ENCODE results near the gene WDR86. TPM values are rescaled to one million over a fixed set of nuclear protein-coding genes. Genes with fewer than 3 reads are reported as not detected.

Gene WDR86
- total RNA-seq, 1 experiment from 2014 or later = 0.86 TPM

GRCh38 chr7:151422212-151422611, 12.4 kb upstream of the WDR86 start:
- intact Hi-C loops (cut with micrococcal nuclease; ENCODE audit: unreplicated experiment) = no loop called here
- no peak overlapping the region for H3K27ac ChIP-seq (ENCODE audit: low read depth, low read length, poor library complexity, severe bottlenecking)
- ChIA-PET CTCF (no interaction called here), POLR2A (ENCODE audit: low non-redundant PET) (no interaction called here)
- H3K4me1 ChIP-seq (ENCODE audit: insufficient read depth, low read length, poor library complexity, severe bottlenecking) = peaks cover 11% of the 10 kb centered on the region
- no peaks in the 10 kb centered on the region for H3K9me3 ChIP-seq (ENCODE audit: low read depth, low read length, poor library complexity, severe bottlenecking)
- TF ChIP-seq EZH2 (IDR thresholded peaks at IDR 0.05; ENCODE audit: borderline replicate concordance, low read depth, low read length, poor library complexity, severe bottlenecking) (no peak), CTCF (conservative IDR thresholded peaks at IDR 0.05; ENCODE audit: low read depth, low read length) (no peak)
- H3K4me3 ChIP-seq (ENCODE audit: low read depth, low read length, poor library complexity, severe bottlenecking) = no peak overlapping the region
- no peaks in the 10 kb centered on the region for H3K27me3 ChIP-seq (replicated peaks; ENCODE audit: insufficient read depth, low read depth, low read length, poor library complexity)
- no TSS peak for BruUV-seq (replicated peaks)
- no peak for DNase-seq (ENCODE audit: low spot score)
- H3K36me3 ChIP-seq (ENCODE audit: insufficient read depth, low read length, poor library complexity, severe bottlenecking) = no peaks in the 10 kb centered on the region

GRCh38 chr7:151420144-151420543, 10.3 kb upstream of the WDR86 start:
- TF ChIP-seq CTCF (conservative IDR thresholded peaks at IDR 0.05; ENCODE audit: low read depth, low read length) = no peak
- TF ChIP-seq EZH2 (IDR thresholded peaks at IDR 0.05; ENCODE audit: borderline replicate concordance, low read depth, low read length, poor library complexity, severe bottlenecking) = no peak
- Histone ChIP-seq H3K36me3 (ENCODE audit: insufficient read depth, low read length, poor library complexity, severe bottlenecking) (no peaks in the 10 kb centered on the region), H3K9me3 (ENCODE audit: low read depth, low read length, poor library complexity, severe bottlenecking) (no peaks in the 10 kb centered on the region), H3K27me3 (replicated peaks; ENCODE audit: insufficient read depth, low read depth, low read length, poor library complexity) (no peaks in the 10 kb centered on the region), H3K27ac (ENCODE audit: low read depth, low read length, poor library complexity, severe bottlenecking) (no peak overlapping the region), H3K4me3 (ENCODE audit: low read depth, low read length, poor library complexity, severe bottlenecking) (no peak overlapping the region), H3K4me1 (ENCODE audit: insufficient read depth, low read length, poor library complexity, severe bottlenecking) (no peaks in the 10 kb centered on the region)
- ChIA-PET CTCF (interaction anchor here (0.5 kb wide), 1 partner anchor 71 kb away, joined by 3 read pairs; no protein-coding TSS in a partner anchor), POLR2A (ENCODE audit: low non-redundant PET) (no interaction called here)
- intact Hi-C loops (cut with micrococcal nuclease; ENCODE audit: unreplicated experiment) = no loop called here
- DNase-seq (ENCODE audit: low spot score) = no peak
- no TSS peak for BruUV-seq (replicated peaks)

- CTCF ChIA-PET = no interaction called here
Measured at GRCh38 chr7:151416941-151417315, 7.1 kb upstream of the WDR86 start.

More at GRCh38 chr7:151416941-151417315, 7.1 kb upstream of the WDR86 start:
- intact Hi-C loops (cut with micrococcal nuclease; ENCODE audit: unreplicated experiment) = no loop called here
- H3K36me3 ChIP-seq (ENCODE audit: insufficient read depth, low read length, poor library complexity, severe bottlenecking) = no peaks in the 10 kb centered on the region
- H3K27me3 ChIP-seq (replicated peaks; ENCODE audit: insufficient read depth, low read depth, low read length, poor library complexity) = peaks cover 16% of the 10 kb centered on the region
- BruUV-seq (replicated peaks) = no TSS peak
- H3K9me3 ChIP-seq (ENCODE audit: low read depth, low read length, poor library complexity, severe bottlenecking) = no peaks in the 10 kb centered on the region
- POLR2A ChIA-PET (ENCODE audit: low non-redundant PET) = no interaction called here
- no peak for DNase-seq (ENCODE audit: low spot score)
- H3K4me1 ChIP-seq (ENCODE audit: insufficient read depth, low read length, poor library complexity, severe bottlenecking) = no peaks in the 10 kb centered on the region
- H3K27ac ChIP-seq (ENCODE audit: low read depth, low read length, poor library complexity, severe bottlenecking) = no peak overlapping the region
- TF ChIP-seq CTCF (conservative IDR thresholded peaks at IDR 0.05; ENCODE audit: low read depth, low read length) (no peak), EZH2 (IDR thresholded peaks at IDR 0.05; ENCODE audit: borderline replicate concordance, low read depth, low read length, poor library complexity, severe bottlenecking) (no peak)
- no peak overlapping the region for H3K4me3 ChIP-seq (ENCODE audit: low read depth, low read length, poor library complexity, severe bottlenecking)

Measured in A673 (cell line).